ENCODE results near the gene CBR1. TPM values are rescaled to one million over a fixed set of nuclear protein-coding genes. Genes with fewer than 3 reads are reported as not detected.
A peak's percentile ranks its signal among the peaks of the same experiment; 100 is the strongest.
"Not testable (repeated sequence)": the region's sequence is repeated elsewhere in the genome, so short reads cannot be mapped to it uniquely, and the experiment has no call there.

Gene CBR1
- total RNA-seq, 1 donor from 2014 or later = 60.0 TPM

DNA sequence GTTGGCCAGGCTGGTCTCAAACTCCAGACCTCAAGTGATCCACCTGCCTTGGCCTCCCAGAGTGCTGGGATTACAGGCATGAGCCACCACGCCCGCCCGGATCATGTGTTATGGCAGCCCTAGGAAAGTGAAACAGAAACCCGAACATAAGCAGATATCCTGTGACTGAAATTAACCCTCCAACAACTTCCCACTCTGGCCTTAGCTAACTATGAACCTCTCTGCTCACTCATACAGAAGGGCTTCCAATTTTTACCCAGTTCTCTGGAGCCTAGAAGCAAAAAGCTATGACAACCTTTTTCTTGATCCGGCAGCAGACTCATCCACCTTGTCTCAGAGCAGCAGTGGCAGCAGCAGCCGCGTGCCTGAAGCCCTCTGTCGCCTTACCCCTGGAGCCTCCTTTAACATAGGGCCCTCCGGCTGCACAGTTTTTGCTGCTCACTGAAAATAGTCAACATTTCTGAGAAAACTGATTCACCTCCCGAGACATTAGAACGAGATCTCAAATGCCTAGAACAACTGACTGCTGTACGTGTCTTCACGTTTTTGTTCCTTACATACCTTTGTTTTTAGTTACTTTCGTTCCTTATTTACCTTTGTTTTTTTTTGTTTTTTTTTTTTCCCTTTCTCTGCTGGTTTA, 9.3 kb downstream of the CBR1 start:
- intact Hi-C loops (cut with micrococcal nuclease) = loop anchor here (1.0 to 2.0 kb wide), 2 partner anchors 9 to 26 kb away; partner anchors contain the start of gene CBR1
- peak; percentile 85 for DNase-seq
- H3K27ac Mint-ChIP-seq = peak overlapping the region; percentile 93
- H3K4me1 Mint-ChIP-seq = peaks cover 38% of the 10 kb centered on the region
- peaks cover 15% of the 10 kb centered on the region for H3K9me3 Mint-ChIP-seq
- H3K4me3 Mint-ChIP-seq = peak overlapping the region; percentile 69
- H3K36me3 Mint-ChIP-seq (ENCODE audit: low read depth) = peaks cover 10% of the 10 kb centered on the region
- H3K27me3 Mint-ChIP-seq = no peaks in the 10 kb centered on the region

DNA sequence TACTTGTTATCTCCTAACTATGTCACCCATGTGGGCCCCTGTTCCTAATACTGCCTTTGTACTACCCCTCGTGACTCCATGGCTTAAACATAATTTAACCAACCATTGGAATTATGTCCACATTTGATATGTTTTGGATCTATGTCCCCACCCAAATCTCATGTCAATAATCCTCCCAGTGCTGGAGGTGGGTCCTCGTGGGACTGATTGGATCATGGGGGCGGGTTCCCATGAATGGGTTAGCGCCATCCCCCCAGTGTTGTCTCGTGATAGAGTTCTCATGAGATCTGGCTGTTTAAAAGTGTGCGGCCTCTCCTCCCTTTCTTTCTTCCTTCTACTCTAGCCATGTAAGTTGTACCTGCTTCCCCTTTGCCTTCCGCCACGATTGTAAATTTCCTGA, 9.8 kb downstream of the CBR1 start:
- peaks cover 15% of the 10 kb centered on the region for H3K9me3 Mint-ChIP-seq
- H3K27ac Mint-ChIP-seq = peak overlapping the region; percentile 93
- H3K27me3 Mint-ChIP-seq = no peaks in the 10 kb centered on the region
- peaks cover 10% of the 10 kb centered on the region for H3K36me3 Mint-ChIP-seq (ENCODE audit: low read depth)
- H3K4me1 Mint-ChIP-seq = peaks cover 38% of the 10 kb centered on the region
- peak; percentile 49 for DNase-seq
- H3K4me3 Mint-ChIP-seq = peak overlapping the region; percentile 69
- intact Hi-C loops (cut with micrococcal nuclease) = loop anchor here (1.0 to 2.0 kb wide), 2 partner anchors 9 to 25 kb away; partner anchors contain the start of gene CBR1

DNA sequence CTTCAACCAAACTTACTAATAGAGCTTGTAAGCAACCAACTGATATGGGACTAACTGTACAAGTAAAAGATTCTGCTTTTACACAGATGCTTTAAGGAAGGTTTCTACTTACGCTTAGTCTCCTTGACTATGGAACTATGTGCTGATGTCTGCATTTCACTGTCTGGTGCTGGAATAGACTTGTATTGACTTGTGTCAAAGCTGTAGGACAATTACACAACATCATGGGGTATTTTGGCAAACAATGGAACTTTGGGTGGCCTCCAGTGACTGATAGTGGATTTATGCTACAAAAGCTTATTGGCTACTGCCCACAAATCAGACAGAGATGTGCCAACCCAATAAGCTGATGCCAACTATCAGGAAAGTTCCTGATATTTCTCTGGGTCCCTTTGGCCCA, 10.6 kb downstream of the CBR1 start:
- Mint-ChIP-seq H3K27ac (peak overlapping the region; percentile 93), H3K9me3 (peaks cover 15% of the 10 kb centered on the region), H3K4me3 (no peak overlapping the region), H3K27me3 (no peaks in the 10 kb centered on the region), H3K36me3 (ENCODE audit: low read depth) (peaks cover 10% of the 10 kb centered on the region), H3K4me1 (peaks cover 38% of the 10 kb centered on the region)
- intact Hi-C loops (cut with micrococcal nuclease) = no loop called here
- DNase-seq = no peak

DNA sequence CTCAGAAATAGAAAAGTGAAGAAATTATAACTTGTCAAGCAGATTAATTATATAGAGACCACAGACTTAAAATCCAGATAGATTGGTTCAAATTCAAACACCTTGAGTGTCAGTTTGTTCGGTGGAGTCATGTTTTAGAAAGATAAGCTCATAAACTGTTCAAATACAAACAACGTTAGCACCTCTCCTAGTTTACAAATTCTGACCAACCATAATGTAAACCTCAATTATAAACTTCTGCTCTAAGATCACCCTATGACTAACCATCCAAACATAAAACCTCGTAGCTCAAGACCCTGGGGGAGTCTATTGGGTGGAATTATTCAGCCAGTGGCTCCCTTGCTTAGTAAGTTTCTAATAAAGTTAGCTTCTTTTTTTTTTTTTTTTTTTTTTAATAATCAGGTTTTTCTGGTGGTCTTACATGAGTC, 12.4 kb downstream of the CBR1 start:
- Mint-ChIP-seq H3K9me3 (peaks cover 11% of the 10 kb centered on the region), H3K4me1 (peaks cover 29% of the 10 kb centered on the region), H3K4me3 (no peak overlapping the region), H3K27ac (no peak overlapping the region), H3K36me3 (ENCODE audit: low read depth) (peaks cover 7% of the 10 kb centered on the region), H3K27me3 (no peaks in the 10 kb centered on the region)
- DNase-seq = no peak
- intact Hi-C loops (cut with micrococcal nuclease) = no loop called here

DNA sequence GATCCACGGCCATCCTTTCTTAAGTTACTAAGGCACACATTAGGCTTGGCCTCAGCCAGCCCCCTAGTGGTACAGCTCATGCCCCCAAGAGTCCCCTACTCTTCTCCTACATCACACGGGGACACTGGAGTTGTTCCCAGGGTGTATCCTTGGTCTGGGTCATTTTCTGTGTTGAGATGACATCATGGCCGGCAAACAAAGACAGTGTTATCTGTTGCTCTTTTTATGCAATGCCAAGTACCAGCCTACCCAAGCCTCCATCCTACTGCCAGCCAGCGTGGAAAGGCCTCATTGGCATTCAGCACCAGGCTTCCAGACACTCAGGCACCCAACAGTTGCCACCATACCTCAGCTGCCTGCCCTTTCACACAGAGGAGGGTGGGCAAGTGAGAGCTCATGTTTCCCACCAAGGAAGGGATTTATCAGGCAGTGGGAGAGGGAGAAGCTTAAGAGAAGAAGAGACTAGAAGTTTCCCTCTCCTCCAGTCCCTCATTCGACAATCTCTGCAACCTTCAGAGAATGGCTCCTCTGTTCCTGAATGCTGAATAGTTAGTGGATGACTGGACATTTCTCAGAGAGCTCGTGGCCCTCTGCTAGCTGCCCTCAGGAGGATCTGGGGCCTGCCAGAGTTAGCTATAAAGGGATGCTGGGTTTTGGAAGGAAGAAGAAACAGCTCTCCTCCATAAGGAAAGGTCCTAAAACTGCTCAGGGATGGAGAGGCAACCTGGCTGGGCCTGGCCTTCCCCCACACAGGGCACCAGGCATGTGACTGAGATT, 17.7 kb downstream of the CBR1 start:
- H3K27ac Mint-ChIP-seq = no peak overlapping the region
- DNase-seq = no peak
- no peaks in the 10 kb centered on the region for H3K9me3 Mint-ChIP-seq
- intact Hi-C loops (cut with micrococcal nuclease) = no loop called here
- no peaks in the 10 kb centered on the region for H3K27me3 Mint-ChIP-seq
- H3K36me3 Mint-ChIP-seq (ENCODE audit: low read depth) = no peaks in the 10 kb centered on the region
- peaks cover 5% of the 10 kb centered on the region for H3K4me1 Mint-ChIP-seq
- no peak overlapping the region for H3K4me3 Mint-ChIP-seq

DNA sequence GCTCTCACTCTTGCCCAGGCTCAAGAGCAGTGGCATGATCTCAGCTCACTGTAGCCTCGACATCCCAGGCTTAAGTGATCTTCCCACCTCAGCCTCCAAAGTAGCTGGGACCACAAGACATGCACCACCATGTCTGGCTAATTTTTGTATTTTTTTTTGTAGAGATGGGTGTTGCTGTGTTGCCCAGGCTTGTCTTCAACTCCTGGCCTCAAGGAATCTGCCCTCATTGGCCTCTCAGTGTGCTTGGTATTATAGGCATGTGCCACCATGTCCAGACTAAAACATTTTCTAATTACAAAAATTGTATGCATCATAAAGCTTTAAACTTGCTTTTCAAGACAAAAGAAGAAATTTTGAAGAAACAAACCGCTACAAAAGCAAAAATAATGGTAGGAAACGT, 20.1 kb downstream of the CBR1 start:
- Mint-ChIP-seq H3K9me3 (peaks cover 7% of the 10 kb centered on the region), H3K4me1 (peaks cover 5% of the 10 kb centered on the region), H3K27ac (no peak overlapping the region), H3K4me3 (no peak overlapping the region), H3K27me3 (no peaks in the 10 kb centered on the region), H3K36me3 (ENCODE audit: low read depth) (peaks cover 6% of the 10 kb centered on the region)
- no peak for DNase-seq
- intact Hi-C loops (cut with micrococcal nuclease) = no loop called here

DNA sequence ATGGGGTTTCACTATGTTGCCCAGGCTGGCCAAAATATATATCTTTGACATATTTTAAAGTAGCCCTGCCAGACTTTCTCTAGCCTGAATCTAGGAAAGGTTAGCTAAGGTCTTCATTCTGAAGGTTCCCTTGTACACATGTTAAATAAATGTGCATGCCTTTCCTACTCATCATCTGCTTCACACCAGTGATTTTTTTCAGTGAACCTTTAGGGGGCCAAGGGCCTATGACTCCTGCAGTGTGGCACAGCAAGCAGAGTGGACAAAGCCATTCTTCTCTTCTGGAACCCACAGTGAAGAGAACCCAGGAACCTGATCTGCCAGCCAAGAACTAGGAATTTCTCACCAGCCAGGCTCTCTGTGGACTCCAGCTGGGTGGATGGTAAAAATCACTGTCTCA, 22.9 kb downstream of the CBR1 start:
- no peaks in the 10 kb centered on the region for H3K4me1 Mint-ChIP-seq
- DNase-seq = no peak
- no peak overlapping the region for H3K4me3 Mint-ChIP-seq
- intact Hi-C loops (cut with micrococcal nuclease) = no loop called here
- no peak overlapping the region for H3K27ac Mint-ChIP-seq
- H3K36me3 Mint-ChIP-seq (ENCODE audit: low read depth) = peaks cover 6% of the 10 kb centered on the region
- no peaks in the 10 kb centered on the region for H3K27me3 Mint-ChIP-seq
- peaks cover 7% of the 10 kb centered on the region for H3K9me3 Mint-ChIP-seq

DNA sequence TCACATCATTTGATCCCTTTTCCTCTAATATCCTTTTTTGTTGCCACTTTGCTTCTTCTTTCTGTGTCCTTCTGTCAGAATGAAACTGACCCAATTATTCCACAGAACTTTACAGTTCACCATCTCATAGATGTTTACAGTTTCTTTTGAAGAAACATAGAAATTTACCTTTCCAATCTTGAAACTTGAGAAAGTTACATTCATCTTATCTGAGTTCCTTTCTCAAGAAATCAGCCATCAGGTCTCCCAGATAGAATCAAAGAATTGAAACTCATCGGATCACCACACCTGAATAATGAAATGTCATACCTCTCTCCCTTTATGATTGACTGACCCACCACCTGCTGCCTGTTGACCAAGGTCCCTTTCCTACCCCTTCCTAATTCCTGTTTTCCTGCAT, 23.7 kb downstream of the CBR1 start:
- Mint-ChIP-seq H3K4me3 (no peak overlapping the region), H3K27ac (no peak overlapping the region), H3K9me3 (peaks cover 7% of the 10 kb centered on the region)

DNA sequence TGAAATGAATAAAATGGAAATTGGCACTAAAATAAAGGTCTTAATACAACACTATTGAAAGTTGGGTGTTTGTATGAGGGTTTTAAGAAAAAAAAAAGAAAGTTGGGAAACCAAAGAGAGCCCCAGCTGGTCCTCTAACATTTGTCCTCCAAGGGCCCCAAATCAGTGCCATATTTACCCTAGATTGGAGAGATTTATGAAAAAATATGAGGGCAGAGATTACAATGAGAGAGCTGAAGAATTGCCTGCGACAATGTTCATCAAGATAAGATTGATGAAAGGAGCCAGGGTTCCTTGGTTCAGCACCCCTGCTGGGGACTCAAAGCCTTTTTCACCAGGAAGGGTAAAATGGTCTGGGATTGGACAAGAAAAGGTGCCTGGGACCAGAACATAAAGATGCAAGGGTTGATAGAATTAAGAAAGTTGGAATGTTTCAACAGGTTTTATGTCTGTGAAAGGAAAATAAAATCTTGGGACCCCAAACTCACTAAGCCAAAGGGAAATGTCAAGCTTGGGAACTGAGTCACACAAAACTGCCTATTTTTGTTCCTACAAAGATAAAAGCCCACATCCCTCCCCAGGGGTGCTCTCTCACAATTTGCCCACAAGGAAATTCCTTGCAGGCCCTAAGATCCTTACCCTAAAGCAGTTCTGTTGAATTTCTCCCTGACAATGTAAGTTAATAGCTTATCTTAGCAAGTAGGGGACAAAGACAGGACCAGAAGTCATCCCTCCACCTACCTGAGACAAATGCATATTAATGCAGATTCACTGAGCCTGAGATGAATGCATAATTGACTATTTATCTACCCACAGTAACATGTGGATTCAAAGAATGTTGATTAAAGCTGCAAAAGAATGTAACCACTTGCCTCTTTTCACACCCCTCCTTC, 26.8 kb downstream of the CBR1 start:
- intact Hi-C loops (cut with micrococcal nuclease) = no loop called here
- H3K4me3 Mint-ChIP-seq = no peak overlapping the region
- H3K27ac Mint-ChIP-seq = no peak overlapping the region
- H3K9me3 Mint-ChIP-seq = peaks cover 7% of the 10 kb centered on the region
- DNase-seq = no peak
- H3K4me1 Mint-ChIP-seq = peaks cover 2% of the 10 kb centered on the region
- H3K27me3 Mint-ChIP-seq = peaks cover 2% of the 10 kb centered on the region
- H3K36me3 Mint-ChIP-seq (ENCODE audit: low read depth) = peaks cover 6% of the 10 kb centered on the region

More for the DNA sequence above, 23.7 kb downstream of the CBR1 start:
- no peaks in the 10 kb centered on the region for H3K27me3 Mint-ChIP-seq
- H3K4me1 Mint-ChIP-seq = no peaks in the 10 kb centered on the region
- no peak for DNase-seq
- peaks cover 6% of the 10 kb centered on the region for H3K36me3 Mint-ChIP-seq (ENCODE audit: low read depth)
- intact Hi-C loops (cut with micrococcal nuclease) = no loop called here

DNA sequence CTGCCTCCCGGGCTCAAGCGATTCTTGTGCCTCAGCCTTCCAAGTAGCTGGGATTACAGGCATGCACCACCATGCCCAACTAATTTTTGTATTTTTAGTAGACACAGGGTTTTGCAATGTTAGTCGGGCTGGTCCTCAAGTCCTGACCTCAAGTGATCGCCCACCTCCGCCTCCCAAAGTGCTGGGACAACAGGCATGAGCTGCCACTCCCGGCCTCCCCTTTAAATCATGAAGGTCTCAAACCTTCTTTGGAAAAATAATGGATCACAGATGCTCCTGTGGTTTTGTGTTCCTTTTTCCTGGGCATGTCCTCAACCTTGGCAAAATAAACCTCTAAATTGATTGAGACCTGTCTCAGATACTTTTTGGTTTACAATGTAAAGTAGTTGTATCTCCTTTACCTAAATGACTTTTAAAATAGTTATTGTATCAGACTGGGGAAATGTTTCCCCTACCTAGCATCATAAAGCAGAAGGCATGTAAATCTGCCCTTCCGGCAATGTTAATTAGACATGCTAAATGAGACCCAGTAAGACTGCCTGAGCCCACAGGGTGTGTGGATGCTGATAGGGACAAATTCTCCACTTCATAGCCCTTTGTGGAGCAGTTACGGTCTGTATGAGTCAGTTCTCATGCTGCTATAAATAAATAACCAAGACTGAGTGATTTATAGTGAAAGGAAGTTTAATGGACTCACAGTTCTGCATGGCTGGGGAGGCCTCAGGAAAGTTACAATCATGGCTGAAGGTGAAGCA, 27.8 kb downstream of the CBR1 start:
- Mint-ChIP-seq H3K27me3 (peaks cover 2% of the 10 kb centered on the region), H3K4me3 (no peak overlapping the region), H3K9me3 (peaks cover 7% of the 10 kb centered on the region), H3K4me1 (peaks cover 2% of the 10 kb centered on the region), H3K36me3 (ENCODE audit: low read depth) (peaks cover 6% of the 10 kb centered on the region), H3K27ac (no peak overlapping the region)
- intact Hi-C loops (cut with micrococcal nuclease) = no loop called here
- DNase-seq = no peak

DNA sequence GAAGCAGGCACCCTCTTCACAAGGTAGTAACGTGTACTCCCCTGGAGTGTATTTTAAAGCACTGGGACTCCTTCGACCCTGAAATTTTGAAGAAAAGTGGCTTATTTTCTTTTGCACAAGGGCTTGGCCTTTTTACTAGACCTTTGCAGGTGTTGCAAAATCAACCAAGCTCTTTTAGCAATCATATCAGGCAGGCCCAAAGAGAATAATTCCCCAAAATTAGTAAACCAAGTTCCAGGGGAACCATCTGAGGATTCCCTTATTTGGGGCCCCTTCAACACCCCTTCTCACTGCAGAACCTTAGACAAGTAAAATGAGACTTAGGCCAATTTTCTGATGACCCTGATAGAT, 28.3 kb downstream of the CBR1 start:
- no peak for DNase-seq
- Mint-ChIP-seq H3K9me3 (peaks cover 7% of the 10 kb centered on the region), H3K4me3 (no peak overlapping the region), H3K27ac (no peak overlapping the region), H3K27me3 (peaks cover 2% of the 10 kb centered on the region), H3K36me3 (ENCODE audit: low read depth) (peaks cover 6% of the 10 kb centered on the region), H3K4me1 (peaks cover 2% of the 10 kb centered on the region)
- intact Hi-C loops (cut with micrococcal nuclease) = no loop called here

DNA sequence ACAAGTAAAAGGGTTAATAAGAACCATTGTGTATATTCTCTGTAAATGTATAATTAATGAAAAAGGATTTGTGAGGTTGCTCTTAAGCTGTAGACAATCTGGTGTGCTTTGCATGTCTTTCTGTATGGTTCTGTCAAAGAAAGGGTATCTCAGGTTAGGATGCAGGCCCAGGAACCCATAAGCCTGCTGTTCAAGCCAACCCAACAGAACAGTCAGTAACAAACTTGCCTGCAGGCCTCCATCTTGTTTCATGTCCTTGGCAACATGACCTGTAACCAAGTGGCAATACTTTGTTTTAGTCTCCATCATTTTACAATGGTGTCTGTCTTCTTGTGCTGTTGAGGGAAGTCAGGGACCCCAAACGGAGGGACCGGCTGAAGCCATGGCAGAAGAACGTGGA, 29.2 kb downstream of the CBR1 start:
- peaks cover 2% of the 10 kb centered on the region for H3K4me1 Mint-ChIP-seq
- H3K36me3 Mint-ChIP-seq (ENCODE audit: low read depth) = no peaks in the 10 kb centered on the region
- no peak for DNase-seq
- H3K27me3 Mint-ChIP-seq = peaks cover 9% of the 10 kb centered on the region
- no peak overlapping the region for H3K27ac Mint-ChIP-seq
- intact Hi-C loops (cut with micrococcal nuclease) = no loop called here
- H3K4me3 Mint-ChIP-seq = no peak overlapping the region
- H3K9me3 Mint-ChIP-seq = no peaks in the 10 kb centered on the region

DNA sequence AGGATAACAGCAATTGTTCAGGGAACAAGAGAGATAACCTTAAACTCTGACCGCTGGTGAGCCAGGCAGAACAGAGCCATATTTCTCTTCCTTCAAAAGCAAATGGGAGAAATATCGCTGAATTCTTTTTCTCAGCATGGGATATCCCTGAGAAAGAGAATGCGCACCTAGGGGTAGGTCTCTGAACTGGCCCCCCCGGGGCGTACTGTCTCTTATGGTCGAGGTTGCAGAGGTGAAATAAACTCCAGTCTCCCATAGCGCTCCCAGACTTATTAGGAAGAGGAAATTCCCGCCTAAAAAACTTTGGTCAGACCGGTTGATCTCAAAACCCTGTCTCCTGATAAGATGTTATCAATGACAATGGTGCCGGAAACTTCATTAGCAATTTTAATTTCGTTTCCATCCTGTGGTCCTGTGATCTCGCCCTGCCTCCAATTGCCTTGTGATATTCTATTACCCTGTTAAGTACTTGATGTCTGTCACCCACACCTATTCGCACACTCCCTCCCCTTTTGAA, 29.9 kb downstream of the CBR1 start:
- H3K4me3 Mint-ChIP-seq; intact Hi-C loops (cut with micrococcal nuclease); H3K4me1 Mint-ChIP-seq; H3K36me3 Mint-ChIP-seq (ENCODE audit: low read depth); H3K27ac Mint-ChIP-seq; DNase-seq; H3K9me3 Mint-ChIP-seq: not testable (repeated sequence)
- peaks cover 15% of the 10 kb centered on the region for H3K27me3 Mint-ChIP-seq
